H54 (cell line): Measurements from ENCODE around the gene RWDD3.
A peak's percentile ranks its signal among the peaks of the same experiment; 100 is the strongest.

Experiments used
- DNase-seq: peaks from one replicate; pipeline ENCODE4 v3.0.0; 2011; ENCODE audit warnings: low spot score, mixed read lengths; ENCODE audit not compliant: insufficient read length
- FAIRE-seq: peaks from 3 replicates; lab custom pipeline; 2011; peaks lifted over from hg19 to GRCh38; lab: Jason Lieb, UNC
- POLR2A ChIP-seq: IDR thresholded peaks from 2 replicates; pipeline ENCODE4 v1.6.1; 2011; ENCODE audit warnings: low read depth, mild to moderate bottlenecking, low read length

The RWDD3 gene

DNA sequence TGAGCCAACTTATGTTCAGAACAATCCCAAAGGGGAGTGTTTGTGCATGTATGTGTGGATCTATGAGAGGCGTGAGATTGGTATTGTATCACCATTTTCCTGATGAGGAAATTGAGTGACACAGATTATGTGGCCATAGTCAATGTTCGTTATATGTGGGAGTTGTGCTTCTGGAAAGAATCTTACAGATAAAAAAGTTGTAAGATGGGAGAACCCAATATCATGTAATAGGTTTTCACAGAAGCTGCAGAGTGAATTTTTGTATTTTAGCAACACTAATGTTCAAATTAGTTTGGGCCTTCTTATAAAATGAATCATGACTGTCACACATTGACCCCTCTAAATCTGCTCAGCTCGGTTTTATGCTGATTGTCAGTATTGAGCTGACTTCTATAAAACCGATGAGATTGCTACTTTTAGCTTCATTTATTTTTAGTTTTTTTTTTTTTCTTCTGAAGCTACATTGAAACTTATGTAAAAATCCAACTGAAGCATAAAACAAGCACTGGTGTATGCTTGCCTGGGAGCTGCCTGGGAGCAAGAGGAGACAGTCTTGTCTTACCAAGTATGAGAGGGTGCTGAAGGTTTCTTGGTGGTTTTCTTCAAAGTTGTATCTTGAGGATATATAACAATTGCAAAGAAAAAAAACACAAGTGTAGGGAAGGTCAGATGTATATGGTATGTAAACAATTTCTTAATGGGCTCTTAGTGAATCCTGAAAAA lies 4.1 kb downstream of the RWDD3 start:
- FAIRE-seq (no peak), DNase-seq (no peak)
- no peak for TF ChIP-seq POLR2A

- no peak for TF ChIP-seq POLR2A
- FAIRE-seq (no peak), DNase-seq (no peak)
Measured at GRCh38 chr1:95245029-95245428, 11.0 kb downstream of the RWDD3 start.

GRCh38 chr1:95246511-95246910 lies 12.5 kb downstream of the RWDD3 start:
- FAIRE-seq (peak; percentile 27), DNase-seq (no peak)
- TF ChIP-seq POLR2A: no peak

- TF ChIP-seq POLR2A: no peak
- no peak for FAIRE-seq
- no peak for DNase-seq
Measured at GRCh38 chr1:95247607-95248006, 13.6 kb downstream of the RWDD3 start.

GRCh38 chr1:95249916-95250315 lies 15.9 kb downstream of the RWDD3 start:
- no peak for TF ChIP-seq POLR2A
- no peak for FAIRE-seq
- DNase-seq: no peak

DNA sequence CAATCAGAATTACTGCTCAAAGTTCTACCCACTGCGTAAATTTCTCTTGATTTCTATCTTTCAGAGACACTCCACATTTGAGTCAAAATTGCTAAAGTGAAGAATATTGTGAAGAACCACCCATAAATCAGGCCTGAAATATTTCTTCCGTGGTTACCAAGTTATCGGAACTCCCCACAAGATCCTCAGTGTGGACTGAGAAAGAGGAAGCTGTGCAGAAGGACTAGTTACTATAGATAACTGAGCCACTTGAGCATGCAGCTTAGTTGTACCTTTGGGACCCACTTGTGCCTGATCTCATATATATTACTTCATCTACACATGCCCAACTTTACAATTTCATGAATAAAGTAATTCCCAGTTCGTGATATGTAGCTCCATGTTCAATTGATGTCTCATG lies 18.4 kb downstream of the RWDD3 start:
- FAIRE-seq: no peak
- TF ChIP-seq POLR2A: no peak
- no peak for DNase-seq

DNA sequence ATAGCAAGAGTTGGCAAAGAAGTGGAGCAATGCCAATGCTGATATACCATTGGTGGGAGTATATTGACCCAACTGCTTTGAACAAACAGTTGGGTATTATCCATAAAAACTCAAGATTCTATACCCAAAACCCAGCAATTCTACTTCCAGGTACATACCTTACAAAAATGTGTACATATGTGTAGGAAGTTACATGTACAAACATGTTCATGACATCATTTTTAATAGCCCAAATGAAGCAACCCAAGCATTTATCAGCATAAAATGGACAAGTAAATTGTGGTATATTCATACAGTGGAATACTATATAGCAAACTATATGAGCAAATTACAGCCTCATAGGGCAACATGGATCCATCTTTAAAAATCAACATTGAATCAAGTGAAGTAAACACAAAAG lies 20.9 kb downstream of the RWDD3 start:
- no peak for TF ChIP-seq POLR2A
- DNase-seq: no peak
- no peak for FAIRE-seq

DNA sequence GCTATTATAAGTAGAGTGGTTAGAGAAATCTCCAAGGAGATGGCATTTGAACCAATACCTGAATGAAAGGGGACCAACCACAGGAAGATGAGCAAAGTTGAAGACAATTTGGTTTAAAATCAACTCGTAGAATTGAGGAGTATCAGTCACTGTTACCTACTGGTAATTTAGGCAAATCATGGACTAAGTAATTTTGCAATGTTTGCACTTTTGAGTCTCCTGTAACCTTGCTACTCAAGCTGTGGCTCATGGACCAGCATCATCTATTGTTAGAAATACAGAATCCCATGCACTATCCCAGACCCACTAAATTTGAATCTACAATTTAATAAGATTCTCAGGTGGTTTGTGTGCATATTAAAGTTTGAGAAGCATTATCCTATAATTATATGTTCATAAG lies 21.8 kb downstream of the RWDD3 start:
- DNase-seq (no peak), FAIRE-seq (no peak)
- TF ChIP-seq POLR2A: no peak

- no peak for DNase-seq
- TF ChIP-seq POLR2A: no peak
- no peak for FAIRE-seq
Measured at GRCh38 chr1:95257758-95258157, 23.7 kb downstream of the RWDD3 start.

GRCh38 chr1:95259245-95259644 lies 25.2 kb downstream of the RWDD3 start:
- FAIRE-seq: no peak
- no peak for TF ChIP-seq POLR2A
- DNase-seq: no peak

- DNase-seq (no peak), FAIRE-seq (no peak)
- no peak for TF ChIP-seq POLR2A
Measured at GRCh38 chr1:95262913-95263312, 28.9 kb downstream of the RWDD3 start.

DNA sequence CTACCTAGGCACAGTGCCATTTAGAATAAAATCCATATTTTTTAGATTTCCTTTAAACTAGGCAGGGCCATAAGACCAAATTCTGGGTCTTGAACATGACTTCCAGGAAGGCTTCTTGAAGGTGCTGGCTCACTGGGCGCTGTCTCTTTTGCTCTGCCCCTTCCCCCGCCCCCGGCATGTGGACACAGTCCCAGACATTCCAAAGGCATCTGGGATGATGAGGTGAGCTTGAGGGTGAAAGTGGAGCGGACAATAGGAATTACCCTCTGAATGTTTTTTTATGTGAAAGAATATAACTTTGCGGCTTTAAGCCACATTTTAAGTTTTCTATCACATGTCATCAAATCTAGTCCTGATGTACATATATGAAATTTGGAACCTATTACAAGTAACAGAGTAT lies 29.4 kb downstream of the RWDD3 start:
- no peak for TF ChIP-seq POLR2A
- DNase-seq (no peak), FAIRE-seq (no peak)

DNA sequence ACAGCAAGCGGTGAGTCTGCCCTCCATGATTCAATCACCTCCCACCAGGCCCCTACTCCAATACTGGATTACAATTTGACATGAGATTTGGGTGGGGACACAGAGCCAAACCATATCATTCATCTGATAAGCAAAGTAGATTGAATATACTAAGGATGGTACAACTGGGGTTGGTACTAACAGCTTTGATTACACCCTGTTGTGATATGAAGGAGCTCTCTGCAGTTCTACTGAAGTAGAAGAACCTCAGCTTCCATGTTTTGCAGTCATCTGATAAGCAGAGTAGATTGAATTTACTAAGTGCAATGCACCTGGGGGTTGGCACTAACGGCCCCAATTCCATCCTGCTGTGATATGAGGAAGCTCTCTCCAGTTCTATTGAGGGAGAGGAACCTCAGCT lies 31.1 kb downstream of the RWDD3 start:
- no peak for TF ChIP-seq POLR2A
- DNase-seq: no peak
- FAIRE-seq: no peak

DNA sequence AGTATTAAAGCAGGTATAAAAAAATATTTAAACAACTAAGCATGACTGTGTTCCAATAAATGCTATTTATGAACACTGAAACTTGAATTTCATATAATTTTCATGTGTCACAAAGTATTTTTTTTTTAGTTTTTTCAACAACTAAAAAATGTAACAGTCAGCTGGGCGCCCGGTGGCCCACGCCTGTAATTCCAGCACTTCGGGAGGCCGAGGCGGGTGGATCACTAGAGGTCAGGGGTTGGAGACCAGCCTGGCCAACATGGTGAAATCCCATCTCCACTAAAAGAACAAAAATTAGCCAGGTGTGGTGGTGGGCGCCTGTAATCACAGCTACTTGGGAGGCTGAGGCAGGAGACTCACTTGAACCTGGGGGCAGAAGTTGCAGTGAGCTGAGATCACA lies 42.4 kb downstream of the RWDD3 start:
- DNase-seq: no peak
- FAIRE-seq: no peak
- no peak for TF ChIP-seq POLR2A
